SU-DHL-6 (cell line): Measurements from ENCODE around the gene SPINK1.
"Not testable (repeated sequence)": the region's sequence is repeated elsewhere in the genome, so short reads cannot be mapped to it uniquely, and the experiment has no call there.

Experiments used
- H2AFZ ChIP-seq: fragments of 200-600 bp; sonication (generic); 2 replicates; pipeline ENCODE4 v1.6.1; 2014; ENCODE audit warnings: low read depth, mild to moderate bottlenecking, moderate library complexity, mixed read lengths, antibody characterized with exemption, low read length; ENCODE audit not compliant: severe bottlenecking
- H3F3A ChIP-seq: fragments of 200-600 bp; shearing (Covaris generic); 2 replicates; pipeline ENCODE4 v1.6.0; 2016; ENCODE audit warnings: antibody characterized with exemption, mild to moderate bottlenecking; ENCODE audit not compliant: insufficient read depth
- H3K27ac ChIP-seq: fragments of 200-600 bp; sonication (generic); 2 replicates; pipeline ENCODE4 v1.5.1; 2016; ENCODE audit warnings: low read depth, mild to moderate bottlenecking, low read length, moderate library complexity, mixed read lengths
- H3K27me3 ChIP-seq: fragments of 200-600 bp; sonication (generic), shearing (Covaris generic); 2 replicates; pipeline ENCODE4 v1.6.0; 2014; ENCODE audit warnings: mild to moderate bottlenecking, low read length
- H3K36me3 ChIP-seq: fragments of 200-600 bp; sonication (generic); 2 replicates; pipeline ENCODE4 v1.6.1; 2014; ENCODE audit warnings: mild to moderate bottlenecking, low read length, mixed read lengths
- H3K4me2 ChIP-seq: fragments of 300-600, 200-600 bp; shearing (Covaris generic), sonication (generic); 2 replicates; pipeline ENCODE4 v1.6.0; 2014; ENCODE audit warnings: low read length, low read depth, mild to moderate bottlenecking; ENCODE audit not compliant: poor library complexity, severe bottlenecking
- H3K4me3 ChIP-seq: fragments of 200-600 bp; sonication (generic); 2 replicates; pipeline ENCODE4 v1.5.1; 2014; ENCODE audit warnings: antibody characterized with exemption, low read length, mild to moderate bottlenecking, mixed read lengths; ENCODE audit not compliant: insufficient read depth, poor library complexity, severe bottlenecking
- H3K79me2 ChIP-seq: fragments of 200-600 bp; sonication (generic); 2 replicates; pipeline ENCODE4 v1.6.1; 2014; ENCODE audit warnings: mild to moderate bottlenecking, low read length, moderate library complexity; ENCODE audit not compliant: insufficient read depth
- H3K9ac ChIP-seq: fragments of 200-600 bp; sonication (generic); 2 replicates; pipeline ENCODE4 v1.7.0; 2014; ENCODE audit warnings: mild to moderate bottlenecking, low read length
- H3K9me2 ChIP-seq: fragments of 200-600 bp; sonication (generic); replicated peaks from 2 replicates; pipeline ENCODE4 v1.6.1; 2014; ENCODE audit warnings: low read length; ENCODE audit not compliant: insufficient read depth
- H3K9me3 ChIP-seq: fragments of 200-600 bp; sonication (generic); 2 replicates; pipeline ENCODE4 v1.6.1; 2014; ENCODE audit warnings: low read length, mixed read lengths; ENCODE audit not compliant: insufficient read depth
- H4K20me1 ChIP-seq: fragments of 200-600 bp; sonication (generic); 2 replicates; pipeline ENCODE4 v1.6.1; 2014; ENCODE audit warnings: low read depth, mild to moderate bottlenecking, antibody characterized with exemption, low read length, moderate library complexity, mixed read lengths
- CTCF ChIP-seq: fragments of 200-600 bp; sonication (generic); IDR thresholded peaks from one replicate; pipeline ENCODE4 v1.5.1; 2017; ENCODE audit warnings: antibody characterized with exemption, mild to moderate bottlenecking, low read length, moderate library complexity; ENCODE audit not compliant: insufficient read depth, poor library complexity, severe bottlenecking
- EZH2phosphoT487 ChIP-seq: fragments of 200-600 bp; sonication (generic), shearing (Covaris generic); conservative IDR thresholded peaks from 2 replicates; pipeline ENCODE4 v1.6.1; 2018; ENCODE audit warnings: mild to moderate bottlenecking, antibody characterized with exemption, low read length, moderate library complexity, mixed read lengths

The SPINK1 gene

GRCh38 chr5:147874910-147875367, 43.5 kb upstream of the SPINK1 start:
- Histone ChIP-seq H3K4me3 (no peak overlapping the region), H3K9me3 (no peaks in the 10 kb centered on the region), H3K79me2 (no peaks in the 10 kb centered on the region), H3F3A (no peaks in the 10 kb centered on the region), H4K20me1 (no peaks in the 10 kb centered on the region), H3K27me3 (no peaks in the 10 kb centered on the region), H3K9ac (no peak overlapping the region), H3K9me2 (no peaks in the 10 kb centered on the region), H2AFZ (no peak overlapping the region), H3K36me3 (no peaks in the 10 kb centered on the region), H3K27ac (no peak overlapping the region), H3K4me2 (no peak overlapping the region)
- TF ChIP-seq EZH2phosphoT487: no peak
- no peak for TF ChIP-seq CTCF

- not testable (repeated sequence) for H3K27ac ChIP-seq
Measured at GRCh38 chr5:147874118-147874875, 42.8 kb upstream of the SPINK1 start.

GRCh38 chr5:147872744-147873435, 41.4 kb upstream of the SPINK1 start:
- H3K79me2 ChIP-seq, H3K4me2 ChIP-seq, H3K36me3 ChIP-seq, H3K9me2 ChIP-seq, H3K27me3 ChIP-seq, H2AFZ ChIP-seq, H3K27ac ChIP-seq, H3K9me3 ChIP-seq, H3K9ac ChIP-seq, H4K20me1 ChIP-seq, H3K4me3 ChIP-seq, H3F3A ChIP-seq: not testable (repeated sequence)

More at GRCh38 chr5:147874118-147874875, 42.8 kb upstream of the SPINK1 start:
- H3K36me3 ChIP-seq, H3K4me3 ChIP-seq, H3K9ac ChIP-seq, H2AFZ ChIP-seq, H3K27me3 ChIP-seq, H3F3A ChIP-seq, H3K79me2 ChIP-seq, H3K9me3 ChIP-seq, H3K9me2 ChIP-seq, H4K20me1 ChIP-seq, H3K4me2 ChIP-seq: not testable (repeated sequence)

- H4K20me1 ChIP-seq, H3K9me3 ChIP-seq, H3F3A ChIP-seq, H3K36me3 ChIP-seq, H3K9ac ChIP-seq, H3K27me3 ChIP-seq, H3K4me2 ChIP-seq, H3K79me2 ChIP-seq, H3K9me2 ChIP-seq, H3K27ac ChIP-seq, H3K4me3 ChIP-seq, H2AFZ ChIP-seq: not testable (repeated sequence)
Measured at GRCh38 chr5:147871980-147872549, 40.6 kb upstream of the SPINK1 start.

GRCh38 chr5:147869892-147870291, 38.4 kb upstream of the SPINK1 start:
- H2AFZ ChIP-seq, H3K9me2 ChIP-seq, H3K4me2 ChIP-seq, H3K27me3 ChIP-seq, H3F3A ChIP-seq, H4K20me1 ChIP-seq, H3K9me3 ChIP-seq, H3K9ac ChIP-seq, H3K36me3 ChIP-seq, H3K4me3 ChIP-seq, H3K79me2 ChIP-seq, H3K27ac ChIP-seq: not testable (repeated sequence)
